ENCODE measurements around the gene USP10.
A peak's percentile ranks its signal among the peaks of the same experiment; 100 is the strongest.

Gene USP10

GRCh38 chr16:84700446-84701300 lies 873 bp downstream of the USP10 start:
- no peak for DNase-seq

GRCh38 chr16:84703681-84704080 lies 3.9 kb downstream of the USP10 start:
- DNase-seq = no peak

- DNase-seq = no peak
Observed at GRCh38 chr16:84704253-84704652, 4.5 kb downstream of the USP10 start.

- no peak for DNase-seq
Observed at GRCh38 chr16:84706856-84707255, 7.1 kb downstream of the USP10 start.

- DNase-seq = no peak
Observed at GRCh38 chr16:84709609-84710008, 9.8 kb downstream of the USP10 start.

- no peak for DNase-seq
Observed at GRCh38 chr16:84710686-84711085, 10.9 kb downstream of the USP10 start.

- no peak for DNase-seq
Observed at GRCh38 chr16:84712138-84712671, 12.4 kb downstream of the USP10 start.

- DNase-seq = no peak
Observed at GRCh38 chr16:84712801-84713775, 13.3 kb downstream of the USP10 start.

GRCh38 chr16:84714028-84714427 lies 14.2 kb downstream of the USP10 start:
- no peak for DNase-seq

- no peak for DNase-seq
Observed at GRCh38 chr16:84715424-84715823, 15.6 kb downstream of the USP10 start.

GRCh38 chr16:84715854-84716253 lies 16.1 kb downstream of the USP10 start:
- no peak for DNase-seq

GRCh38 chr16:84716740-84717139 lies 16.9 kb downstream of the USP10 start:
- DNase-seq = no peak

- no peak for DNase-seq
Observed at GRCh38 chr16:84717484-84717883, 17.7 kb downstream of the USP10 start.

- DNase-seq = no peak
Observed at GRCh38 chr16:84720177-84720579, 20.4 kb downstream of the USP10 start.

GRCh38 chr16:84722068-84722467 lies 22.3 kb downstream of the USP10 start:
- DNase-seq = no peak

GRCh38 chr16:84723906-84724305 lies 24.1 kb downstream of the USP10 start:
- DNase-seq = no peak

GRCh38 chr16:84724606-84725309 lies 25.0 kb downstream of the USP10 start:
- DNase-seq = no peak

GRCh38 chr16:84725481-84726078 lies 25.8 kb downstream of the USP10 start:
- no peak for DNase-seq

GRCh38 chr16:84726079-84726668 lies 26.4 kb downstream of the USP10 start:
- peak; percentile 37 to 61 for DNase-seq

GRCh38 chr16:84726669-84727467 lies 27.1 kb downstream of the USP10 start:
- DNase-seq = no peak

- DNase-seq = no peak
Observed at GRCh38 chr16:84728853-84729424, 29.1 kb downstream of the USP10 start.
